Thyroid gland (tissue), 4 donors: ENCODE data around the gene SIPA1L3. TPM values are rescaled to one million over a fixed set of nuclear protein-coding genes. Genes with fewer than 3 reads are reported as not detected.
"Not testable (repeated sequence)": the region's sequence is repeated elsewhere in the genome, so short reads cannot be mapped to it uniquely, and the experiment has no call there.

Experiments used
- DNase-seq, 2 donors: peaks; one replicate each; pipeline ENCODE4 v3.0.0-alpha.2; 2019
- H3K27ac ChIP-seq, 3 donors: fragments of 200-600 bp; sonication (generic); 1 replicate in 2 of 3; 2 replicates in 1 of 3; pipeline ENCODE4 v1.5.1; 2016 to 2019; ENCODE audit warnings: mild to moderate bottlenecking in 1 of 3, moderate library complexity in 1 of 3
- H3K27me3 ChIP-seq: fragments of 200-600 bp; sonication (generic); one replicate; pipeline ENCODE4 v1.5.1; 2019
- H3K36me3 ChIP-seq, 2 donors: fragments of 200-600 bp; sonication (generic); one replicate each; pipeline ENCODE4 v1.5.1; 2016 to 2019
- H3K4me1 ChIP-seq, 2 donors: fragments of 200-600 bp; sonication (generic); one replicate each; pipeline ENCODE4 v1.5.1; 2017 to 2019
- H3K4me3 ChIP-seq, 3 donors: fragments of 200-600 bp; sonication (generic); replicated peaks in 1 of 3; 1 replicate in 2 of 3; 2 replicates in 1 of 3; pipeline ENCODE4 v1.5.1; 2016; ENCODE audit warnings: mild to moderate bottlenecking in 1 of 3
- H3K9me3 ChIP-seq: fragments of 200-600 bp; sonication (generic); one replicate; pipeline ENCODE4 v1.5.1; 2017
- CTCF ChIP-seq, 6 experiments: fragments of 200-600 bp in 3 of 6; fragments of 450-650 bp in 3 of 6; sonication (generic) in 3 of 6; IDR thresholded peaks; one replicate each; pipeline ENCODE4 v1.5.1; 2016 to 2019; ENCODE audit warnings: antibody characterized with exemption in 6 of 6, mild to moderate bottlenecking in 2 of 6, inconsistent platforms in 1 of 6, moderate library complexity in 1 of 6
- POLR2A ChIP-seq, 2 donors: fragments of 450-650 bp; IDR thresholded peaks; one replicate each; pipeline ENCODE4 v1.6.1; 2017; ENCODE audit warnings: antibody characterized with exemption in 2 of 2, mild to moderate bottlenecking in 2 of 2, moderate library complexity in 1 of 2
- WGBS, 2 donors: methylation state at CpG; one replicate each; pipeline ENCODE4 v1.1.5; 2017; 5-methylcytosine and 5-hydroxymethylcytosine counted together
- intact Hi-C: fragments of 100-400 bp; cut with DNase I; formaldehyde crosslinking; loops from one replicate; pipeline ENCODE4 v1.15.1; 2023
- total RNA-seq, 4 donors: library from RNA; depleted of rRNA; stranded (reverse); fragments of >200 nt; gene quantifications; one replicate each; pipeline ENCODE4 v1.2.3, GENCODE V29; 2016

The SIPA1L3 gene
- total RNA-seq, 4 donors from 2014 or later: 39.4 to 130 (median 116) TPM

- 1 to 3% methylated on average over 32 to 51 of the region's 80 CpGs for WGBS, 2 donors
- peaks cover 35% of the 10 kb centered on the region for H3K27me3 ChIP-seq
- H3K9me3 ChIP-seq: no peaks in the 10 kb centered on the region
- intact Hi-C loops: no loop called here
- no peak overlapping the region for H3K4me3 ChIP-seq
- H3K36me3 ChIP-seq: no peaks in the 10 kb centered on the region
- peaks cover 14 to 20% of the 10 kb centered on the region in 2 donors for H3K4me1 ChIP-seq
- H3K27ac ChIP-seq: no peak overlapping the region
- TF ChIP-seq POLR2A (IDR thresholded peaks at IDR 0.05) (no peak), CTCF (IDR thresholded peaks at IDR 0.05) (no peak)
- no peak for DNase-seq
These were observed 321.8 kb downstream of the SIPA1L3 start for GRCh38 chr19:38228491-38229439.

- intact Hi-C loops: no loop called here
- Histone ChIP-seq H3K27me3 (peaks cover 29% of the 10 kb centered on the region), H3K9me3 (no peaks in the 10 kb centered on the region), H3K36me3 (no peaks in the 10 kb centered on the region), H3K4me3 (no peak overlapping the region), H3K4me1 (peaks cover 9 to 13% of the 10 kb centered on the region in 2 donors), H3K27ac (no peak overlapping the region)
- 1 to 11% methylated on average over 1 to 17 of the region's 54 CpGs for WGBS, 2 donors
- no peak for DNase-seq
- no peak for TF ChIP-seq CTCF (IDR thresholded peaks at IDR 0.05)
- no peak for TF ChIP-seq POLR2A (IDR thresholded peaks at IDR 0.05)
These were observed 322.6 kb downstream of the SIPA1L3 start for GRCh38 chr19:38229585-38230073.

- DNase-seq, H3K36me3 ChIP-seq, intact Hi-C loops, H3K9me3 ChIP-seq, H3K4me3 ChIP-seq, H3K27ac ChIP-seq: not testable (repeated sequence)
- peaks cover 9 to 13% of the 10 kb centered on the region in 2 donors for H3K4me1 ChIP-seq
- H3K27me3 ChIP-seq: peaks cover 22% of the 10 kb centered on the region
- 55 to 65% methylated on average over 3 of the region's 3 CpGs for WGBS, 2 donors
These were observed 323.6 kb downstream of the SIPA1L3 start for GRCh38 chr19:38230506-38231133.

- H3K27me3 ChIP-seq: peaks cover 22% of the 10 kb centered on the region
These were observed 324.9 kb downstream of the SIPA1L3 start for GRCh38 chr19:38231918-38232317.

More at GRCh38 chr19:38231918-38232317, 324.9 kb downstream of the SIPA1L3 start:
- intact Hi-C loops: no loop called here
- Histone ChIP-seq H3K4me1 (peaks cover 9 to 13% of the 10 kb centered on the region in 2 donors), H3K9me3 (no peaks in the 10 kb centered on the region), H3K36me3 (no peaks in the 10 kb centered on the region), H3K27ac (no peak overlapping the region), H3K4me3 (no peak overlapping the region)
- TF ChIP-seq CTCF (IDR thresholded peaks at IDR 0.05) (no peak), POLR2A (IDR thresholded peaks at IDR 0.05) (no peak)
- WGBS, 2 donors: 91 to 93% methylated on average over 7 of the region's 7 CpGs
- no peak for DNase-seq
